ENCODE data around the gene MMAB. TPM values are rescaled to one million over a fixed set of nuclear protein-coding genes. Genes with fewer than 3 reads are reported as not detected.

Gene MMAB
- polyA plus RNA-seq, 3 donors from 2014 or later, result 25.6 to 61.6 (median 59.0) TPM

DNA sequence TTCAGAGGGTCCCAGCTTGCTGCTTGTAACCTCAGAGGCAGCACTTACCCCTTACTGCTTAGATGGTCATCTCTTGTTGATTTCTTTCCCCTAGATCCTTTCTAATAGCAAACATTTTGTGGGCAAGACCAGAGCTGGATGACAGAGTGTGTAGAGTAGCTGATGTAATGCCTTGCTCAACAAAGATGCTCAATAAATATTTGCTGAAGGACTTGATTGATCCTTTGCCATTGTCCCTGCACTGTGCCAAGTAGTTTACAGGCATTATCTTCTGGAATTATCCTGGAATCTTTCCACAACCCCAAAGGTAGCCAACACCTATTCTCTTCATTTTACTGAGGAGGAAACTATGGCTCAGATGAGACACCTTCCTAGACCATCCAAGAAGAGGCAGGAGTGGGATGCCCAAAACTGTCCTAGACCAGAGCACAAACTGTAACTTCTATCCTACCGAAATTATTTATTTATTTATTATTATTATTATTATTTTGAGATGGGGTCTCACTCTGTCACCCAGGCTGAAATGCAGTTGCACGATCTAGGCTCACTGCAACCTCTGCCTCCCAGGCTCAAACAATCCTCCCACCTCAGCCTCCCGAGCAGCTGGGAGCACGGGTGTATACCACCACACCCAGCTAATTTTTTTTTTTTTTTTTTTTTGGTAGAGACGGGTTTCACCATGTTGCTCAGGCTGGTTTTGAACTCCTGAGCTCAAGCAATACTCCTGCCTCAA lies 1.4 kb downstream of the MMAB start:
- Mint-ChIP-seq H3K4me1 (peaks cover 26 to 39% of the 10 kb centered on the region in 2 donors), H3K9me3 (no peaks in the 10 kb centered on the region), H3K27me3 (ENCODE audit: low read depth in 3 of 3) (peaks cover 7 to 9% (median 8%) of the 10 kb centered on the region in 3 donors), H3K36me3 (peaks cover 9 to 22% (median 10%) of the 10 kb centered on the region in 3 donors), H3K27ac (peak overlapping the region; percentile 93 to 97 (median 96)), H3K4me3 (peak overlapping the region in 2 of 5 donors; percentile 22 to 91)
- DNase-seq, result no peak

DNA sequence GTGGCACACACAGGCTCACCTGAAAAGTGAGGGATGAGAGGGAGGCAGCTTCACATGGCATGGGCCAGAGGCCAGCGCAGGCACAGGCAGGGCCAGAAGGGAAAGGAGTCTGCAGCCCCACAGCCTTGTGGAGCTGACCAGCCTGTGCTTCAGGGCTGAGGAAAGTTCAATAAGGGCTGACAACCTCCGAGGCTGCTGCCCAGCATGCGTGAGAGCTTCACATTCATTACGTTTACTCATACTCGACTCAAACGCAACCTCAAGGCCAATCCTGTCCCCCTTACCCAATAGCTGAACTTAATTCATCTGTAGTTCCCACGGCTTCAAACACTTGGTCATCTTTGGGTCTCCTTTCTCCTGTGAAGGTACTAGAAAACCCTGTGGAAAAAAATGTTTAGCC lies 4.8 kb downstream of the MMAB start:
- Mint-ChIP-seq H3K9me3 (no peaks in the 10 kb centered on the region), H3K4me1 (peaks cover 11 to 17% of the 10 kb centered on the region in 2 donors), H3K36me3 (peaks cover 5 to 22% (median 8%) of the 10 kb centered on the region in 3 donors), H3K27me3 (ENCODE audit: low read depth in 3 of 3) (peaks cover 6 to 7% (median 7%) of the 10 kb centered on the region in 3 donors), H3K4me3 (no peak overlapping the region), H3K27ac (no peak overlapping the region)
- DNase-seq, result no peak

DNA sequence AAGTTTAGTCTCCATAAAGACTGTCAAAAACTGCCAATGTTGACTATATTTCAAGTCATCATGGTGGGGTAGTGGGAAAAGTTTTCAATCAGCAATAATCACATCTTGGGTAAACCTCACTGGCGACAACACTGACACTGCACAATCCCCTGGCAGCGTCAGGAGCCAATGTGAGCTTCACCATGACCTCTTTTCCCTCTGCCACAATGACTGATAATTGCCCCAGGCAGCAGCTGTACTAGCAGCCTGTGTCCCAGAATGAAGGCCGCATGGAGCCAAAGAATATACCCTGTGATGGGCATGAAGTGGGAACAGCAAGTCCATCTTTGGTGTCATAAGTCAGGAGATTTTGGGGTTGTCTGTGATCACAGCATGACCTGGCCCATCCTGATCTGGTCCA lies 5.3 kb downstream of the MMAB start:
- no peak overlapping the region for H3K4me3 Mint-ChIP-seq

DNA sequence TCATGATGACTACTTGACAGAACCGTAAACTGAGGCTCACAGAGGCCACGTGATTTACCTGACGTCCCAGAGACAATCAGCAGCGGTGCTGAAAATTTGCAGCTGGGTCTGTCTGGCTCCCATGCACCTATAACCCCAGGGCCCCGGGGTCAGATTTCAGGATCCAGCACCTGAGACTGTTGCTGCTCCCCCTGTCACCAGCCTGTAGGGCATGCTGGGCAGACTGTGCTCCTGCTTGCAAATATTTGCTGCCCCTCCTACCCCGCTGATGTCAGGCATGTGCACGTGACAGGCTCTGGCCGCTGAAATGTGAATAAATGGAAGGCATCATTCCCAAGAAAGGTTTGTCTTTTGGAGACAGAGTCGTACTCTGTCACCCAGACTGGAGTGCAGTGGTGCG lies 6.0 kb downstream of the MMAB start:
- DNase-seq, result no peak
- H3K27me3 Mint-ChIP-seq (ENCODE audit: low read depth in 3 of 3), result no peaks in the 10 kb centered on the region
- H3K36me3 Mint-ChIP-seq, result peaks cover 7 to 26% (median 12%) of the 10 kb centered on the region in 3 donors
- peaks cover 0 to 6% of the 10 kb centered on the region in 2 donors for H3K4me1 Mint-ChIP-seq
- no peak overlapping the region for H3K4me3 Mint-ChIP-seq
- peak overlapping the region in 1 of 6 donors; percentile 11 for H3K27ac Mint-ChIP-seq
- no peaks in the 10 kb centered on the region for H3K9me3 Mint-ChIP-seq

More for the DNA sequence above, 5.3 kb downstream of the MMAB start:
- H3K9me3 Mint-ChIP-seq, result no peaks in the 10 kb centered on the region
- peaks cover 6 to 12% of the 10 kb centered on the region in 2 donors for H3K4me1 Mint-ChIP-seq
- peaks cover 5 to 22% (median 8%) of the 10 kb centered on the region in 3 donors for H3K36me3 Mint-ChIP-seq
- DNase-seq, result no peak
- peaks cover 2 to 3% (median 2%) of the 10 kb centered on the region in 3 donors for H3K27me3 Mint-ChIP-seq (ENCODE audit: low read depth in 3 of 3)
- no peak overlapping the region for H3K27ac Mint-ChIP-seq

DNA sequence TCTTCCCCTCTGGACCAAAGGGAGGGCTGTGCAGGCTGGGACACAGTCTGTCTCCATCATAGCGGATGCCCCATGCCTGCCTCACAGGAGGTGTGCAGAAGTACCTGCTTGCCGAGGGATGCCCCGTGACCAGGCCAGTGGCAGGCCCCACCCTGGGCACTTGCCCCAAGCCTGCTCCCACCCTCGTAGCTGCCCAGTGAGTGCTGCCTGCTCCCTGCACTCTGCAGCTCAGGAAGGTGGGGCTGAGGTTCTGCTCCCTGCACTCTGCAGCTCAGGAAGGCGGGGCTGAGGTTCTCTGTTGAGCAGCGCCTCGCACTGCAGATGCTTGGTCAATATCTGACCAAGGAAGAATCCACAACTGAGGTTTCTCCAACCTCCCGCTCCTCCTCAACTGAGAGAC lies 6.9 kb downstream of the MMAB start:
- H3K4me3 Mint-ChIP-seq, result no peak overlapping the region
- no peak for DNase-seq
- H3K4me1 Mint-ChIP-seq, result peaks cover 0 to under 1% of the 10 kb centered on the region in 2 donors
- peaks cover 9 to 33% (median 18%) of the 10 kb centered on the region in 3 donors for H3K36me3 Mint-ChIP-seq
- no peaks in the 10 kb centered on the region for H3K9me3 Mint-ChIP-seq
- H3K27me3 Mint-ChIP-seq (ENCODE audit: low read depth in 3 of 3), result no peaks in the 10 kb centered on the region
- H3K27ac Mint-ChIP-seq, result no peak overlapping the region

DNA sequence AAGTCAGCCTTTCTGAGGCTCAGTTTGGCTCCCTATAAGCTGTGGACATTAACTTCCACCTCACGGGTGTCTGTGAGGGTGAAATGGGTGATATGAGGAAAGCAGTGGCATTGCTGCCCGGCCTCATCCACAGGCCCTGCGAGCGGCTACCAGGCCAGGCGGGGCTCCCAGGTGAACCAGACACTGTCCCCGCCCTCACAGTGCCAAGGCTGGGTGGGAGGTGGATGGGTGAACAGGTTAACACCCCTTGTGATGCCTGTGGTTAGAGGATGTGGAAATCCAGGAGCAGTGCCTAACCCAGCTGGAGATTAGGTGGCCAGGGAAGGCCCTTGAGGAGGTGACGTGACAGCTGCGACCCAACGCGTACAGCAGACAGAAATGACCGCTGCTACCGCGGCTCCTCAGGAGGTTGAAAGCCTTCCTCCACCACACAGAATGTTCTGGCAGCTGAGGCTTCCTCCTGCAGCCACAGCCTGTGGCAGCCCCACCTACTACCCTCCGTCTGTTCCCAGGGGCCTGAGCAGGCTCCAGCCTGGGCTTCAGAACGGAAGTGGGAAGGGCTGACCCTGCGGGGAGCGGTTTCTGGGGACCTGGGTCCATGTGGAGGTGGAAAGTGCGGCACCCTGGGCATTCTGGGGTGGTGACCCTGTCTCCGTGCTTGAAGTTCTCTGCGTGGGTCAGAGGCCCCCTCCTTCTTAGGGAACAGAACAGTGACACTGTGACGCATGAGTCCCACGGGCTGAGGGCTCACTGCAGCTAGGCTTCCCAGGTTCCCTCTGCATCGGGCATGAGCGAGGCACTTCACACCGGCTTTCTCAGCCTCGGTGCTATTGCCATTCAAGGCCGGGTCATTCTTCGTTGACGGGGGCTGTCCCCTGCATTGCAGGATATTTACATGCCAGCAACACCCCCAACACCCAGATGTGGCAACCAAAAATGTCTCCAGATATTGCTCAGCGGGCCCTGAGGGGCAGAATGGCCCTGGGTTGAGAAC lies 9.7 kb downstream of the MMAB start:
- Mint-ChIP-seq H3K4me1 (peaks cover 0 to 6% of the 10 kb centered on the region in 2 donors), H3K27me3 (ENCODE audit: low read depth in 3 of 3) (peaks cover 0 to 1% (median 0%) of the 10 kb centered on the region in 3 donors), H3K27ac (no peak overlapping the region), H3K9me3 (no peaks in the 10 kb centered on the region), H3K4me3 (no peak overlapping the region), H3K36me3 (peaks cover 9 to 28% (median 16%) of the 10 kb centered on the region in 3 donors)
- DNase-seq, result no peak

DNA sequence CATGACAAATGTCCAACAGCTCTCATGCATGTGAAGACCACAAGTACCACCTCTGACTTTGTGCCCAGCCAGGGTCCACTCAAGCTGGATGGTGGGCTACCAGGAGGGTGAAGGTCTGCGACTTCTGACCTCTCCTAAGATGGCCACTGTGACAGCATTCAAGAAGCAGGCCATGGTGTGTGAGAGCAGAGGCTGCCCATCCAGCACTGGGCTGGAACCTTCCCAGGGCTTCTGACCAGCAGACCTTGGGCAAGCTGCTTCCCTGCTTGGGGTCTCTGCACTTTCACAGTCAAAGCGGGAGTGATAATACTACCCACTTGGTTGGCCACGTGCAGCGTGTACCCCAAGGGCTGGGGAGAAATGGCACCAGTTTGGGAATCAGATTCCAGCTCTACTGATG lies 10.4 kb downstream of the MMAB start:
- H3K27ac Mint-ChIP-seq, result no peak overlapping the region
- peaks cover 0 to 1% (median 0%) of the 10 kb centered on the region in 3 donors for H3K27me3 Mint-ChIP-seq (ENCODE audit: low read depth in 3 of 3)
- H3K4me1 Mint-ChIP-seq, result peaks cover 0 to 6% of the 10 kb centered on the region in 2 donors
- no peaks in the 10 kb centered on the region for H3K9me3 Mint-ChIP-seq
- H3K4me3 Mint-ChIP-seq, result no peak overlapping the region
- no peak for DNase-seq
- H3K36me3 Mint-ChIP-seq, result peaks cover 4 to 25% (median 16%) of the 10 kb centered on the region in 3 donors

DNA sequence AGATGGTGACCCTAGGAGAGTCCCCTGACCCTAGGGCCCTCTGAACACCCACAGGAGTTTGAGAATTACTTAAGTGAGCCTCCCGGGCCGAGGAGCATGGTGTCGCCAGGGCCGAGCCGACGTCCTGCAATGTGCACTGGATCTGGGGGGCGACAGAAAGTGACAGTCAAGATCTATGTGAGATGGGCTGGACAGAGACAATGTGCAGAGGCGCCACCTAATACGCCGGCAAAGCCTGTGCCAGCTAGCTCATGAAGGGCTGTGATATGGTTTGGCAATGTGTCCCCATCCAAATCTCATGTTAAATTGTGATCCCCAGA lies 11.6 kb downstream of the MMAB start:
- peaks cover 0 to 6% of the 10 kb centered on the region in 2 donors for H3K4me1 Mint-ChIP-seq
- no peak for DNase-seq
- no peak overlapping the region for H3K4me3 Mint-ChIP-seq
- H3K27ac Mint-ChIP-seq, result no peak overlapping the region
- H3K36me3 Mint-ChIP-seq, result peaks cover 5 to 20% (median 16%) of the 10 kb centered on the region in 3 donors
- no peaks in the 10 kb centered on the region for H3K9me3 Mint-ChIP-seq
- peaks cover 0 to 1% (median 0%) of the 10 kb centered on the region in 3 donors for H3K27me3 Mint-ChIP-seq (ENCODE audit: low read depth in 3 of 3)

DNA sequence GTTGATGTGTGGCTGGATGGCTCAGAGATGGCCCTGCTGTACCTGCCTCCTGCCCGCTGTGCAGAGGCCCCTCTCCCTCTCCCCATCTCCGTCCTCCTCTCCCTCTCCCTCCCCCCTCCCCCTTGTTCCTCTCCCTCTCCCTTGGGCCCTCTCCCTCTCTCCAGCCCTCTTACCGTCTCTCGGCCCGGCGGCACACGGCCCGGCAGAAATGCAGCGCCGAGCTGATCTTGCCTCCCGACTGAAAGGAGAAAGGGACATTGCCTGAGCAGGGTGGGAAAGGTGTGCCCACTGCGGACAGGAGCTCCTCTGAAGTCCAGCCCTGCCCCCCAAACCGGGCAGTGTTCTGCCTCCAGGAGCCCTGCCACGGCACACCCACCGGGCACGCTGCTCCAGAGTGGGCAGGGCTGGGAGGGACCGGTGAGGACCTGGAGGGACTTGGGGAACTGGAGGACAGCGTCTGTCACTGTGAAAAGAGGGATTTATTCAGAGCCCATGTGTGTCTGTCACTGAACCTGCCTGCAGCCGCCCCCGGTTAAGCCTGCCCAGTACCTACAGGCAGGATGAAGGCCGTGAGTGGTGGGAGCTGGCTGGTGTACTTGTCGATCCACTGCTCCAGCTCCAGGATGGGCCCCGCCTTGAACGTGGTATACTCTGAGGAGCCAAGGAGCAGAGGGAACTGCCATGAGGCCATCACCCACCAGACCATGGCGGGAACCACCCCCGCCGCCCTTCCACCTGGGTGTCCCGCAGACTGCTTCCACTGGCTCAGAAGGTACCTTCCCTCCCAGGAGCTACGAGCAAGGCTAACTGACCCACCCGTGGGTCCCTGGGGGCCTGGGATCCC lies 12.2 kb downstream of the MMAB start:
- Mint-ChIP-seq H3K27me3 (ENCODE audit: low read depth in 3 of 3) (peaks cover 0 to 1% (median 0%) of the 10 kb centered on the region in 3 donors), H3K36me3 (peaks cover 8 to 20% (median 16%) of the 10 kb centered on the region in 3 donors), H3K4me3 (no peak overlapping the region), H3K4me1 (peaks cover 0 to 6% of the 10 kb centered on the region in 2 donors), H3K9me3 (no peaks in the 10 kb centered on the region), H3K27ac (no peak overlapping the region)
- DNase-seq, result no peak

DNA sequence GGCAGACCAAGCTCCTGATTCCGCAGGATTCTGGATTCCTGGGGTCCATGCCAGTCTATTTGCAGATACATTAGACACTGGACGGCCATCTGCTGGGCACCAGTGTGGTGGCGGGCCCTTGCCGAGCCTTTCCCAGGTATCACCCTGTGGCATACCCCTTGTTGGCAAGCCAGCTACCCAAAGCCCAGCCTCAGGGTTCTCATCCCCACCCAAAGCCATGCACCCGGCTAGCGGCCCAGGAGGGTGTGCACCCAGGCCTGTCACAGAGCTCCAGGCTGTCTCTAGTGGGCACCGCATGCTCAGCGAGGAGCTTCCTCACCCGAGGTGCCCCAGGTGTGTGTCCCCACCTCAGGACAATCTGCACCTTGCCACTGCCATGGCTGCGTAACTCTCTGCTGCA lies 13.7 kb downstream of the MMAB start:
- Mint-ChIP-seq H3K9me3 (no peaks in the 10 kb centered on the region), H3K4me3 (no peak overlapping the region)

DNA sequence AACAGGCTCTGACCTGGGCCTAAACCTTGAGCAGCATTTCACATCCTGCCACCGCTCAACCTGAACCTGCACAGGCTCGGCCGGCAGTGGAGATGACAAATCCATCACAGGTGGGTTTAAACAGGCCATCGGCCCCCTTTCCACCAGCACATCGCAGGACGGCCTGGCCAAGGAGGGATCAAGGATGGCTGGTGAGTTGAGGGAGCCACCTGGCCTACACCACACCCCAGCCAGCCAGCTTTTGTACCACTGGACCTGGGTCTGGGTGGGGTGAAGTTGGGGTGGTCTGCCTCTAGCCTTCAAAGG lies 14.2 kb downstream of the MMAB start:
- H3K9me3 Mint-ChIP-seq, result no peaks in the 10 kb centered on the region
- no peak for DNase-seq
- H3K36me3 Mint-ChIP-seq, result peaks cover 8 to 17% (median 16%) of the 10 kb centered on the region in 3 donors
- H3K27ac Mint-ChIP-seq, result no peak overlapping the region
- H3K27me3 Mint-ChIP-seq (ENCODE audit: low read depth in 3 of 3), result peaks cover 0 to 1% (median 0%) of the 10 kb centered on the region in 3 donors
- H3K4me3 Mint-ChIP-seq, result no peak overlapping the region
- H3K4me1 Mint-ChIP-seq, result peaks cover 0 to 6% of the 10 kb centered on the region in 2 donors

More for the DNA sequence above, 13.7 kb downstream of the MMAB start:
- peaks cover 8 to 17% (median 16%) of the 10 kb centered on the region in 3 donors for H3K36me3 Mint-ChIP-seq
- H3K27ac Mint-ChIP-seq, result no peak overlapping the region
- no peak for DNase-seq
- H3K27me3 Mint-ChIP-seq (ENCODE audit: low read depth in 3 of 3), result peaks cover 0 to 1% (median 0%) of the 10 kb centered on the region in 3 donors
- peaks cover 0 to 6% of the 10 kb centered on the region in 2 donors for H3K4me1 Mint-ChIP-seq

DNA sequence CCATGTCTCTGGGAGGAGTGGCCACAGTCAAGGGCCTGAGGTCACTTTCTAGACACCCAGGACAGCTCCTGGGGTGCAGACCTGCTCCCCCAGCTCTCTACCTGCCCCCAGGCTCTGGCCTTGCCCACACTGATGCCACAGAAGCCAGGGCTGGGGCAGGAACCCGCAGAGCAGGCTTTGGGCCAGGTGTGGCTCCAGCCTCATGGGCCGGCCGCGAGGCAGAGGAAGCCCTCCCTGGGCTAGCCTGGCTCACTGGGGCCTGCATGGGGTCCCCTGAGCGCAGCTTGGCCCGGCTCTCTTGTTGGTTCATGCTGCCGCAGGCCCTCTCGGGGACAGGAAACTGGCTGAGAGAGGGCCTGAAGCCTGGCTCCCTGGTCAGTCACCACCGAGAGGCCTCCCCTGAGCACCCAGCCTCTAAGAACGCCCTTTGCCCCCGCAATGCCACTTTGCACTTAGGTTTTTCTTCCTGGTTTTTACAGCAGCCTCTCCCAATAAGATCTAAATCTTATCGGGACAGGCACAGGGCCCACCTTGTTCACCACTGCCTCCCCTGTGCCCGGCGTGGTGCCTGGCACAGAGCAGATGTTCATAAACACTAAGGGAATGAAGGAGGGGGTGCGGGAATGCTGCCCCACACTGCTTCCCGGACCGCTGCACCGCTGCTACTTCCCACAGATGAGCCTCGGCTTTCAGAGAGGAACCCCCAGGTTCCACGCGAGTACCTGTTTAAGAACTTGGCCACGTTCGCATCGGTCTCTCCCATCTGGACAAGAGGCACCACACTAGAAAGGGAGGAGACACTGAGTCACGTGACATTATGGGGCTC lies 14.7 kb downstream of the MMAB start:
- Mint-ChIP-seq H3K4me3 (no peak overlapping the region), H3K4me1 (peaks cover 0 to 6% of the 10 kb centered on the region in 2 donors), H3K27ac (peak overlapping the region in 1 of 6 donors; percentile 29), H3K36me3 (peaks cover 8 to 17% (median 16%) of the 10 kb centered on the region in 3 donors), H3K9me3 (no peaks in the 10 kb centered on the region), H3K27me3 (ENCODE audit: low read depth in 3 of 3) (peaks cover 0 to 1% (median 0%) of the 10 kb centered on the region in 3 donors)
- no peak for DNase-seq

Data from immature natural killer cell (primary cell).